HepG2 (cell line): ENCODE data around the gene TMEM9. TPM values are rescaled to one million over a fixed set of nuclear protein-coding genes. Genes with fewer than 3 reads are reported as not detected.

ENCODE experiments used
- GMEB1 ChIP-seq: sonication (generic); formaldehyde crosslinking; IDR thresholded peaks from 2 replicates; pipeline ENCODE4 v1.5.1; 2020; ENCODE audit warnings: missing genetic modification reagents, mild to moderate bottlenecking, borderline replicate concordance
- HMGXB3 ChIP-seq: sonication (generic); formaldehyde crosslinking; IDR thresholded peaks from 2 replicates; pipeline ENCODE4 v1.4.0; 2020; ENCODE audit warnings: missing genetic modification reagents, borderline replicate concordance
- HOXA9 ChIP-seq: sonication (generic); formaldehyde crosslinking; IDR thresholded peaks from 2 replicates; pipeline ENCODE4 v1.8.1; 2022; ENCODE audit warnings: missing genetic modification reagents, mild to moderate bottlenecking, moderate library complexity, borderline replicate concordance
- KDM6A ChIP-seq: IDR thresholded peaks from 2 replicates; pipeline ENCODE4 v1.6.1; 2016; ENCODE audit warnings: low read depth
- MXD1 ChIP-seq: sonication (generic); formaldehyde crosslinking; IDR thresholded peaks from 2 replicates; pipeline ENCODE4 v1.4.0; 2020; ENCODE audit warnings: mild to moderate bottlenecking, missing genetic modification reagents
- POLR2AphosphoS2 ChIP-seq: IDR thresholded peaks from 2 replicates; pipeline ENCODE4 v1.6.1; 2011; ENCODE audit warnings: low read depth, low read length, improper control_type of control experiment
- RBM22 ChIP-seq: fragments of 200-400 bp; formaldehyde crosslinking; optimal IDR thresholded peaks from 2 replicates; pipeline ENCODE3; 2017; ENCODE audit warnings: mild to moderate bottlenecking, low read length, moderate library complexity
- STAT6 ChIP-seq: sonication (generic); formaldehyde crosslinking; IDR thresholded peaks from 2 replicates; pipeline ENCODE4 v1.4.0; 2020; ENCODE audit warnings: missing genetic modification reagents, mild to moderate bottlenecking, borderline replicate concordance
- ZNF10 ChIP-seq: sonication (generic); formaldehyde crosslinking; IDR thresholded peaks from 2 replicates; pipeline ENCODE4 v1.4.0; 2020; ENCODE audit warnings: mild to moderate bottlenecking, low read depth, missing genetic modification reagents, borderline replicate concordance
- ZNF556 ChIP-seq: sonication (generic); formaldehyde crosslinking; IDR thresholded peaks from 2 replicates; pipeline ENCODE4 v1.4.0; 2020; ENCODE audit warnings: mild to moderate bottlenecking, missing genetic modification reagents, borderline replicate concordance
- ZNF563 ChIP-seq: sonication (generic); formaldehyde crosslinking; IDR thresholded peaks from 2 replicates; pipeline ENCODE4 v1.8.0; 2022; ENCODE audit warnings: mild to moderate bottlenecking, moderate library complexity, missing genetic modification reagents
- ZNF7 ChIP-seq: IDR thresholded peaks from 2 replicates; pipeline ENCODE4 v1.6.1; 2016; ENCODE audit warnings: missing biosample characterization, missing genetic modification reagents
- ZNF841 ChIP-seq: sonication (generic); formaldehyde crosslinking; IDR thresholded peaks from 2 replicates; pipeline ENCODE4 v1.8.1; 2023; ENCODE audit warnings: missing genetic modification reagents, borderline replicate concordance
- polyA plus RNA-seq, 8 experiments: library from polyadenylated mRNA; depleted of rRNA in 3 of 8; stranded (reverse) in 7 of 8; unstranded in 1 of 8; fragments of >200 nt; fragmentation: Illumina TruSeq in 4 of 8; extraction: Trizol in 4 of 8; gene quantifications; 2 replicates each; pipeline versions ENCODE4 v1.2.1 to v1.2.3, GENCODE V29; 2011 to 2016; ENCODE audit warnings: low read depth in 4 of 8, missing spikeins in 1 of 8, mixed read lengths in 1 of 8; ENCODE audit not compliant: insufficient read depth in 1 of 8
- total RNA-seq, 5 experiments: library from RNA; depleted of rRNA; stranded (reverse); fragments of >200 nt; fragmentation: Illumina TruSeq; extraction: Trizol; gene quantifications; 2 replicates each; pipeline ENCODE4 v1.2.3, GENCODE V29; 2016; ENCODE audit warnings: low read depth in 1 of 5

Gene TMEM9
- total and polyA plus RNA-seq, 2 of the 13 experiments (the other 11 are each of a cell fraction or from before 2014, with no cell fraction given), result 60.9 to 102 TPM

- TF ChIP-seq GMEB1, result peak; percentile 42; the same call in 1 of the 2 replicates
- no peak for TF ChIP-seq ZNF10 (CRISPR knock-in tag)
- no peak for TF ChIP-seq HMGXB3 (CRISPR knock-in tag)
- no peak for TF ChIP-seq MXD1
- TF ChIP-seq ZNF563, result no peak
- no peak for TF ChIP-seq RBM22
- peak; percentile 90; the same call in 1 of the 2 replicates for TF ChIP-seq POLR2AphosphoS2
- peak; percentile 19; the same call in 1 of the 2 replicates for TF ChIP-seq ZNF7 (CRISPR knock-in tag)
- TF ChIP-seq ZNF556 (CRISPR knock-in tag), result peak; percentile 75
- TF ChIP-seq KDM6A, result peak; percentile 60; the same call in 1 of the 2 replicates
- no peak for TF ChIP-seq HOXA9 (CRISPR knock-in tag)
- TF ChIP-seq STAT6 (CRISPR knock-in tag), result peak; percentile 91; the same call in 1 of the 2 replicates
- TF ChIP-seq ZNF841 (CRISPR knock-in tag), result no peak
These were observed 16.3 kb upstream of the TMEM9 start (continued) for GRCh38 chr1:201170533-201171062.
